Measurements from ENCODE around the gene TRAK1. TPM values are rescaled to one million over a fixed set of nuclear protein-coding genes. Genes with fewer than 3 reads are reported as not detected.
"Not testable (repeated sequence)": the region's sequence is repeated elsewhere in the genome, so short reads cannot be mapped to it uniquely, and the experiment has no call there.

TRAK1 gene
- total RNA-seq, 1 experiment from 2014 or later, result 7.1 TPM

- H3K27me3 ChIP-seq, result no peaks in the 10 kb centered on the region
- no peaks in the 10 kb centered on the region for H3K9me3 ChIP-seq
- no peak overlapping the region for H3K4me3 ChIP-seq
- no peaks in the 10 kb centered on the region; the same call in 1 of the 2 replicates for H3K36me3 ChIP-seq
- no peak for DNase-seq
Observed at GRCh38 chr3:42084586-42084985, 6.6 kb upstream of the TRAK1 start.

- Histone ChIP-seq H3K4me3 (no peak overlapping the region), H3K27me3 (no peaks in the 10 kb centered on the region), H3K36me3 (no peaks in the 10 kb centered on the region; the same call in none of the 2 replicates), H3K9me3 (no peaks in the 10 kb centered on the region)
- no peak for DNase-seq
Observed at GRCh38 chr3:42085641-42086376, 5.3 kb upstream of the TRAK1 start.

GRCh38 chr3:42088803-42089530, 2.2 kb upstream of the TRAK1 start:
- DNase-seq, result no peak
- Histone ChIP-seq H3K4me3 (no peak overlapping the region), H3K27me3 (no peaks in the 10 kb centered on the region), H3K9me3 (no peaks in the 10 kb centered on the region), H3K36me3 (no peaks in the 10 kb centered on the region; the same call in none of the 2 replicates)

- Histone ChIP-seq H3K27me3 (no peaks in the 10 kb centered on the region), H3K4me3 (no peak overlapping the region), H3K36me3 (no peaks in the 10 kb centered on the region; the same call in none of the 2 replicates), H3K9me3 (no peaks in the 10 kb centered on the region)
- no peak for DNase-seq
Observed at GRCh38 chr3:42092006-42092405, 849 bp downstream of the TRAK1 start.

GRCh38 chr3:42094128-42094527, 3.0 kb downstream of the TRAK1 start:
- no peaks in the 10 kb centered on the region for H3K9me3 ChIP-seq
- no peaks in the 10 kb centered on the region; the same call in 1 of the 2 replicates for H3K36me3 ChIP-seq
- no peaks in the 10 kb centered on the region for H3K27me3 ChIP-seq
- no peak overlapping the region for H3K4me3 ChIP-seq
- DNase-seq, result no peak

GRCh38 chr3:42094691-42095391, 3.7 kb downstream of the TRAK1 start:
- Histone ChIP-seq H3K27me3 (no peaks in the 10 kb centered on the region), H3K4me3 (no peak overlapping the region), H3K36me3 (no peaks in the 10 kb centered on the region; the same call in 1 of the 2 replicates), H3K9me3 (no peaks in the 10 kb centered on the region)
- DNase-seq, result no peak

GRCh38 chr3:42095540-42095939, 4.4 kb downstream of the TRAK1 start:
- Histone ChIP-seq H3K4me3 (no peak overlapping the region), H3K27me3 (no peaks in the 10 kb centered on the region), H3K9me3 (no peaks in the 10 kb centered on the region), H3K36me3 (no peaks in the 10 kb centered on the region)
- DNase-seq, result no peak

- Histone ChIP-seq H3K9me3 (no peaks in the 10 kb centered on the region), H3K27me3 (no peaks in the 10 kb centered on the region), H3K4me3 (no peak overlapping the region), H3K36me3 (no peaks in the 10 kb centered on the region)
- no peak for DNase-seq
Observed at GRCh38 chr3:42096796-42097565, 5.8 kb downstream of the TRAK1 start.

GRCh38 chr3:42097566-42097946, 6.4 kb downstream of the TRAK1 start:
- Histone ChIP-seq H3K36me3 (no peaks in the 10 kb centered on the region), H3K4me3 (no peak overlapping the region), H3K9me3 (no peaks in the 10 kb centered on the region), H3K27me3 (no peaks in the 10 kb centered on the region)
- DNase-seq, result no peak

GRCh38 chr3:42098171-42098570, 7.0 kb downstream of the TRAK1 start:
- Histone ChIP-seq H3K27me3 (no peaks in the 10 kb centered on the region), H3K36me3 (no peaks in the 10 kb centered on the region), H3K4me3 (no peak overlapping the region), H3K9me3 (no peaks in the 10 kb centered on the region)
- DNase-seq, result no peak

- DNase-seq, result no peak
- H3K27me3 ChIP-seq, result no peaks in the 10 kb centered on the region
- peaks cover 3% of the 10 kb centered on the region for H3K36me3 ChIP-seq
- H3K9me3 ChIP-seq, result no peaks in the 10 kb centered on the region
- H3K4me3 ChIP-seq, result no peak overlapping the region
Observed at GRCh38 chr3:42099020-42099765, 8.0 kb downstream of the TRAK1 start.

- Histone ChIP-seq H3K4me3 (no peak overlapping the region), H3K27me3 (no peaks in the 10 kb centered on the region), H3K9me3 (no peaks in the 10 kb centered on the region), H3K36me3 (peaks cover 11% of the 10 kb centered on the region)
- no peak for DNase-seq
Observed at GRCh38 chr3:42101048-42101447, 9.9 kb downstream of the TRAK1 start.

- H3K36me3 ChIP-seq, result peaks cover 11% of the 10 kb centered on the region
- no peaks in the 10 kb centered on the region for H3K27me3 ChIP-seq
- no peak for DNase-seq
- no peaks in the 10 kb centered on the region for H3K9me3 ChIP-seq
- no peak overlapping the region for H3K4me3 ChIP-seq
Observed at GRCh38 chr3:42101481-42101880, 10.3 kb downstream of the TRAK1 start.

GRCh38 chr3:42102571-42102970, 11.4 kb downstream of the TRAK1 start:
- no peak for DNase-seq
- Histone ChIP-seq H3K9me3 (no peaks in the 10 kb centered on the region), H3K27me3 (no peaks in the 10 kb centered on the region), H3K4me3 (no peak overlapping the region), H3K36me3 (peaks cover 11% of the 10 kb centered on the region)

- not testable (repeated sequence) for H3K27me3 ChIP-seq, H3K9me3 ChIP-seq, H3K4me3 ChIP-seq, DNase-seq
- H3K36me3 ChIP-seq, result peaks cover 11% of the 10 kb centered on the region
Observed at GRCh38 chr3:42103921-42104665, 12.9 kb downstream of the TRAK1 start.
